GM12878 (cell line): ENCODE measurements around the gene RYR2. TPM values are rescaled to one million over a fixed set of nuclear protein-coding genes. Genes with fewer than 3 reads are reported as not detected.

Experiments used
- ATAC-seq: fragments of 200-7000 bp; cut with Tn5 transposase; 3 replicates; pipeline ENCODE4 v1.9.1; 2020; ENCODE audit warnings: mild to moderate bottlenecking, moderate library complexity
- BruUV-seq: library from RNA; stranded (reverse); fragments of 400-500 nt; replicated peaks from 2 replicates; lab custom pipeline; 2021; lab: Mats Ljungman, UMichigan
- CTCF ChIA-PET: fragments of 300-600 bp; sonication (Branson Sonifier 250); formaldehyde crosslinking; extraction: SDS; loops from one replicate; lab custom pipeline; 2021; ENCODE audit warnings: inconsistent platforms; lab: Yijun Ruan, JAX
- POLR2A ChIA-PET: fragments of 350-600 bp; formaldehyde crosslinking; extraction: SDS; loops from one replicate; lab custom pipeline; 2021; ENCODE audit warnings: inconsistent platforms; lab: Charles Lee
- RAD21 ChIA-PET: fragments of 300-600 bp; sonication (Branson Sonifier 250); formaldehyde crosslinking; loops from one replicate; lab custom pipeline; 2023; ENCODE audit warnings: antibody characterized with exemption; ENCODE audit not compliant: unreplicated experiment; lab: Charles Lee
- SMC1A ChIA-PET: fragments of 300-600 bp; sonication (Branson Sonifier 250); formaldehyde crosslinking; loops from one replicate; lab custom pipeline; 2023; ENCODE audit not compliant: unreplicated experiment, uncharacterized antibody; lab: Charles Lee
- DNase-seq: peaks from one replicate; pipeline ENCODE4 v3.0.0-alpha.2; 2011; ENCODE audit warnings: low read depth, low spot score
- FAIRE-seq: peaks from 3 replicates; lab custom pipeline; 2011; peaks lifted over from hg19 to GRCh38; lab: Jason Lieb, UNC
- H2AFZ ChIP-seq: 2 replicates; pipeline ENCODE4 v1.6.0; 2011; ENCODE audit warnings: low read depth, low read length, control low read depth; ENCODE audit not compliant: control insufficient read depth
- H3K27ac ChIP-seq: 2 replicates; pipeline ENCODE4 v1.5.1; 2011; ENCODE audit warnings: control low read depth; ENCODE audit not compliant: control insufficient read depth, insufficient read depth
- H3K27me3 ChIP-seq, 2 experiments: replicated peaks in 1 of 2; 2 replicates each; pipeline versions ENCODE4 v1.6.0 to v1.6.1; 2011; ENCODE audit warnings: low read length in 1 of 2; ENCODE audit not compliant: control insufficient read depth in 2 of 2, insufficient read depth in 2 of 2
- H3K36me3 ChIP-seq, 2 experiments: 2 replicates each; pipeline ENCODE4 v1.5.1; 2011; ENCODE audit warnings: low read length in 1 of 2; ENCODE audit not compliant: control insufficient read depth in 2 of 2, insufficient read depth in 2 of 2
- H3K4me1 ChIP-seq: 2 replicates; pipeline ENCODE4 v1.6.1; 2011; ENCODE audit warnings: mild to moderate bottlenecking, low read length, moderate library complexity, mixed read lengths; ENCODE audit not compliant: control insufficient read depth, insufficient read depth
- H3K4me2 ChIP-seq: 2 replicates; pipeline ENCODE4 v1.6.0; 2011; ENCODE audit warnings: control low read depth; ENCODE audit not compliant: control insufficient read depth, insufficient read depth
- H3K4me3 ChIP-seq: fragments of 200-600 bp; sonication (generic); 2 replicates; pipeline ENCODE4 v1.5.1; 2016
- H3K79me2 ChIP-seq: 2 replicates; pipeline ENCODE4 v1.6.0; 2011; ENCODE audit warnings: low read length; ENCODE audit not compliant: control insufficient read depth, insufficient read depth
- H3K9ac ChIP-seq: 2 replicates; pipeline ENCODE4 v1.8.0; 2011; ENCODE audit warnings: low read length, control low read depth, mixed read lengths; ENCODE audit not compliant: control insufficient read depth, insufficient read depth
- H3K9me3 ChIP-seq: replicated peaks from 3 replicates; pipeline ENCODE4 v1.5.1; 2011; ENCODE audit warnings: mild to moderate bottlenecking, low read length; ENCODE audit not compliant: control insufficient read depth, insufficient read depth
- H4K20me1 ChIP-seq: 2 replicates; pipeline ENCODE4 v1.6.0; 2011; ENCODE audit not compliant: control insufficient read depth, insufficient read depth
- BMI1 ChIP-seq: fragments of 450-650 bp; IDR thresholded peaks from 2 replicates; pipeline ENCODE4 v1.6.1; 2016; ENCODE audit warnings: mild to moderate bottlenecking, moderate library complexity, borderline replicate concordance
- CHD1 ChIP-seq: IDR thresholded peaks from 2 replicates; pipeline ENCODE4 v1.6.1; 2012; ENCODE audit warnings: low read depth, low read length, improper control_type of control experiment
- CHD4 ChIP-seq: fragments of 200-600 bp; sonication (generic); IDR thresholded peaks from 2 replicates; pipeline ENCODE4 v1.6.1; 2016; ENCODE audit warnings: mild to moderate bottlenecking
- EGR1 ChIP-seq, 2 experiments: IDR thresholded peaks; 1 replicate in 1 of 2; 2 replicates in 1 of 2; pipeline ENCODE4 v1.6.1; 2011 to 2012; ENCODE audit warnings: low read depth in 2 of 2, low read length in 2 of 2, borderline replicate concordance in 1 of 2, mild to moderate bottlenecking in 1 of 2, moderate library complexity in 1 of 2
- GATAD2B ChIP-seq: fragments of 450-650 bp; conservative IDR thresholded peaks from 2 replicates; pipeline ENCODE4 v1.6.1; 2017; ENCODE audit warnings: low read depth, mild to moderate bottlenecking, moderate library complexity
- KDM1A ChIP-seq: fragments of 200-600 bp; sonication (generic); IDR thresholded peaks from 2 replicates; pipeline ENCODE4 v1.6.1; 2016; ENCODE audit warnings: borderline replicate concordance
- MYC ChIP-seq: IDR thresholded peaks from 2 replicates; pipeline ENCODE4 v1.6.1; 2011; ENCODE audit warnings: mild to moderate bottlenecking, low read length, moderate library complexity, inconsistent platforms; ENCODE audit not compliant: insufficient read depth, insufficient replicate concordance, insufficient read length, severe bottlenecking
- NFXL1 ChIP-seq: fragments of 450-650 bp; IDR thresholded peaks from 2 replicates; pipeline ENCODE4 v1.6.1; 2017; ENCODE audit warnings: antibody characterized with exemption, mild to moderate bottlenecking, borderline replicate concordance
- NR2F1 ChIP-seq: fragments of 450-650 bp; conservative IDR thresholded peaks from 2 replicates; pipeline ENCODE4 v1.6.1; 2017; ENCODE audit warnings: mild to moderate bottlenecking
- PAX5 ChIP-seq: IDR thresholded peaks from 2 replicates; pipeline ENCODE4 v1.6.1; 2011; ENCODE audit warnings: low read depth, low read length, borderline replicate concordance
- SIN3A ChIP-seq: IDR thresholded peaks from 2 replicates; pipeline ENCODE4 v1.6.1; 2012; ENCODE audit warnings: low read depth, low read length, improper control_type of control experiment
- SRF ChIP-seq, 2 experiments: IDR thresholded peaks; 2 replicates each; pipeline ENCODE4 v1.6.1; 2011; ENCODE audit warnings: low read depth in 2 of 2, low read length in 2 of 2, mild to moderate bottlenecking in 1 of 2, moderate library complexity in 1 of 2
- ZNF207 ChIP-seq: fragments of 450-650 bp; IDR thresholded peaks from 2 replicates; pipeline ENCODE4 v1.6.1; 2014; ENCODE audit warnings: antibody characterized with exemption, mild to moderate bottlenecking, borderline replicate concordance
- ZNF217 ChIP-seq: fragments of 450-650 bp; IDR thresholded peaks from 2 replicates; pipeline ENCODE4 v1.6.1; 2017; ENCODE audit warnings: antibody characterized with exemption, mild to moderate bottlenecking
- ZNF384 ChIP-seq: IDR thresholded peaks from 2 replicates; pipeline ENCODE4 v1.6.1; 2012; ENCODE audit warnings: low read depth, mild to moderate bottlenecking, low read length, improper control_type of control experiment, borderline replicate concordance
- WGBS: methylation state at CpG from one replicate; pipeline ENCODE4 v1.1.6; 2016; ENCODE audit warnings: low lambda C conversion rate; ENCODE audit not compliant: insufficient replicate concordance, insufficient coverage; ENCODE audit errors: missing lambda C conversion rate; 5-methylcytosine and 5-hydroxymethylcytosine counted together
- in situ Hi-C: fragments of 300-500 bp; cut with MboI; formaldehyde crosslinking; loops from 9 replicates; pipeline ENCODE4 v1.14.3; 2018; ENCODE audit warnings: mixed read lengths
- intact Hi-C: fragments of 100-400 bp; cut with micrococcal nuclease; formaldehyde crosslinking; loops from one replicate; pipeline ENCODE4 v1.14.2; 2022; ENCODE audit not compliant: unreplicated experiment
- polyA plus RNA-seq, 11 experiments: library from polyadenylated mRNA; depleted of rRNA in 4 of 11; unstranded in 6 of 11; stranded (reverse) in 5 of 11; fragments of >200 nt; fragmentation: Nextera tagmentation in 4 of 11; fragmentation: Illumina TruSeq in 1 of 11; extraction: Ambion mirVana in 4 of 11; extraction: Trizol in 1 of 11; gene quantifications; 1 replicate in 1 of 11; 2 replicates in 10 of 11; pipeline versions ENCODE4 v1.2.1 to v1.2.3, GENCODE V29; 2011 to 2016; ENCODE audit warnings: inconsistent platforms in 2 of 11, missing spikeins in 2 of 11, low read depth in 1 of 11
- total RNA-seq, 4 experiments: library from RNA; depleted of rRNA in 3 of 4; stranded (reverse); fragments of >200 nt in 3 of 4; fragmentation: Illumina TruSeq in 1 of 4; extraction: Trizol in 1 of 4; gene quantifications; 2 replicates each; pipeline versions ENCODE4 v1.2.1 to v1.2.3, GENCODE V29; 2013 to 2021
- TF ChIP-seq, protein P1 (sequence below): fragments of 450-650 bp; IDR thresholded peaks from 2 replicates; pipeline ENCODE4 v1.6.1; 2017; ENCODE audit warnings: low read depth, mild to moderate bottlenecking, moderate library complexity
- TF ChIP-seq, protein P2 (sequence below): IDR thresholded peaks from 2 replicates; pipeline ENCODE4 v1.6.1; 2011; ENCODE audit warnings: borderline replicate concordance, low read depth, mild to moderate bottlenecking, moderate library complexity, low read length; ENCODE audit not compliant: insufficient read depth, poor library complexity, severe bottlenecking
- TF ChIP-seq, protein P3 (sequence below): fragments of 450-650 bp; IDR thresholded peaks from 2 replicates; pipeline ENCODE4 v1.6.1; 2017; ENCODE audit warnings: mild to moderate bottlenecking

Gene RYR2
- total and polyA plus RNA-seq, 10 of the 15 experiments (the other 5 are each of a cell fraction or from before 2014, with no cell fraction given) = 0.01 to 0.04 TPM; not detected in 8

DNA sequence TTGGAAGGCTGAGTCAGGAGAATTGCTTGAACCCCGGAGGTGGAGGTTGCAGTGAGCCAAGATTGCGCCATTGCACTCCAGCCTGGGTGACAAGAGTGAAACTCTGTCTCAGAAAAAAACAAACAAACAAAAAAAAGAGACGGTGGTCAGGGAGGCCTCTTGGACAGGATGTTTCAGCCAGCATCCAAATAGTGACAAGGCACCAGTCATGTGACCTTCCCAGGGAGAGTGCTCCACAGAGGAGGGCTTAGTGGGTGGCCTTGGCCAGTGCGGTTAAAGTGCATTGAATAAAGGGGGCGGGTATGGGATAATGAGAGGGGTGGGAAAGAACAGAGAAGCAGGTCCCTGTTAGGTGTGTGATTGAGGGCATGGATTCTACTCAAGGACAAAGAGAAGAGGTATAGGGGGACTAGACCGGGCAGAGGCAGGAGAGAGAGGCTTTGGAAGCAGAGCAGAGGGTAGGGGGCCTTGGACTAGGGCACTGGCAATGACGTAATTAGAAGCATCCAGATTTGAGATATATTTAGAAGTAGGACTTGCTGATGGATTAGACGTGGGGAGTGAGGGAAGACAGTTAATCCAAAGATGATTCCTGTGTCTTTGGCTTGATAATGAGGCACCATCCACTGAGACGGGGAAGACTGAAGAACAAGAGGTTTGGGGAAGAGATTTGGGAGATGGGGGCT is 12.0 kb upstream of the RYR2 start:
- BruUV-seq = no TSS peak
- H3K9me3 ChIP-seq = no peaks in the 10 kb centered on the region
- no peak overlapping the region for H3K4me3 ChIP-seq
- H3K4me1 ChIP-seq = no peaks in the 10 kb centered on the region
- RAD21 ChIA-PET = no interaction called here
- H3K9ac ChIP-seq = no peak overlapping the region
- H3K27me3 ChIP-seq = no peaks in the 10 kb centered on the region; a peak in 1 of 4 replicates
- CTCF ChIA-PET = no interaction called here
- H3K27ac ChIP-seq = no peak overlapping the region
- WGBS = 42% methylated on average over 9 of the region's 9 CpGs
- no peaks in the 10 kb centered on the region for H3K36me3 ChIP-seq
- no peak overlapping the region for H2AFZ ChIP-seq
- no peak overlapping the region for H3K4me2 ChIP-seq
- in situ Hi-C loops = no loop called here
- no peaks in the 10 kb centered on the region for H3K79me2 ChIP-seq
- ATAC-seq (no peak), DNase-seq (no peak), FAIRE-seq (no peak)
- H4K20me1 ChIP-seq = no peaks in the 10 kb centered on the region
- POLR2A ChIA-PET = no interaction called here
- intact Hi-C loops = no loop called here
- SMC1A ChIA-PET = no interaction called here
- TF ChIP-seq, protein P1, sequence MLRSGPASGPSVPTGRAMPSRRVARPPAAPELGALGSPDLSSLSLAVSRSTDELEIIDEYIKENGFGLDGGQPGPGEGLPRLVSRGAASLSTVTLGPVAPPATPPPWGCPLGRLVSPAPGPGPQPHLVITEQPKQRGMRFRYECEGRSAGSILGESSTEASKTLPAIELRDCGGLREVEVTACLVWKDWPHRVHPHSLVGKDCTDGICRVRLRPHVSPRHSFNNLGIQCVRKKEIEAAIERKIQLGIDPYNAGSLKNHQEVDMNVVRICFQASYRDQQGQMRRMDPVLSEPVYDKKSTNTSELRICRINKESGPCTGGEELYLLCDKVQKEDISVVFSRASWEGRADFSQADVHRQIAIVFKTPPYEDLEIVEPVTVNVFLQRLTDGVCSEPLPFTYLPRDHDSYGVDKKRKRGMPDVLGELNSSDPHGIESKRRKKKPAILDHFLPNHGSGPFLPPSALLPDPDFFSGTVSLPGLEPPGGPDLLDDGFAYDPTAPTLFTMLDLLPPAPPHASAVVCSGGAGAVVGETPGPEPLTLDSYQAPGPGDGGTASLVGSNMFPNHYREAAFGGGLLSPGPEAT = no peak
- TF ChIP-seq GATAD2B (no peak), ZNF384 (no peak), SRF (IDR thresholded peaks at IDR 0.05; ENCODE audit: low read depth in 2 of 2, low read length in 2 of 2) (no peak), ZNF207 (no peak), SIN3A (no peak), BMI1 (no peak), NR2F1 (no peak), KDM1A (no peak), CHD1 (no peak), EGR1 (IDR thresholded peaks at IDR 0.05; ENCODE audit: borderline replicate concordance in 1 of 2, low read depth in 2 of 2, low read length in 2 of 2) (no peak), CHD4 (no peak), ZNF217 (no peak), MYC (no peak), PAX5 (no peak), NFXL1 (no peak)
- TF ChIP-seq, protein P2, sequence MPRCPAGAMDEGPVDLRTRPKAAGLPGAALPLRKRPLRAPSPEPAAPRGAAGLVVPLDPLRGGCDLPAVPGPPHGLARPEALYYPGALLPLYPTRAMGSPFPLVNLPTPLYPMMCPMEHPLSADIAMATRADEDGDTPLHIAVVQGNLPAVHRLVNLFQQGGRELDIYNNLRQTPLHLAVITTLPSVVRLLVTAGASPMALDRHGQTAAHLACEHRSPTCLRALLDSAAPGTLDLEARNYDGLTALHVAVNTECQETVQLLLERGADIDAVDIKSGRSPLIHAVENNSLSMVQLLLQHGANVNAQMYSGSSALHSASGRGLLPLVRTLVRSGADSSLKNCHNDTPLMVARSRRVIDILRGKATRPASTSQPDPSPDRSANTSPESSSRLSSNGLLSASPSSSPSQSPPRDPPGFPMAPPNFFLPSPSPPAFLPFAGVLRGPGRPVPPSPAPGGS = no peak
- TF ChIP-seq, protein P3, sequence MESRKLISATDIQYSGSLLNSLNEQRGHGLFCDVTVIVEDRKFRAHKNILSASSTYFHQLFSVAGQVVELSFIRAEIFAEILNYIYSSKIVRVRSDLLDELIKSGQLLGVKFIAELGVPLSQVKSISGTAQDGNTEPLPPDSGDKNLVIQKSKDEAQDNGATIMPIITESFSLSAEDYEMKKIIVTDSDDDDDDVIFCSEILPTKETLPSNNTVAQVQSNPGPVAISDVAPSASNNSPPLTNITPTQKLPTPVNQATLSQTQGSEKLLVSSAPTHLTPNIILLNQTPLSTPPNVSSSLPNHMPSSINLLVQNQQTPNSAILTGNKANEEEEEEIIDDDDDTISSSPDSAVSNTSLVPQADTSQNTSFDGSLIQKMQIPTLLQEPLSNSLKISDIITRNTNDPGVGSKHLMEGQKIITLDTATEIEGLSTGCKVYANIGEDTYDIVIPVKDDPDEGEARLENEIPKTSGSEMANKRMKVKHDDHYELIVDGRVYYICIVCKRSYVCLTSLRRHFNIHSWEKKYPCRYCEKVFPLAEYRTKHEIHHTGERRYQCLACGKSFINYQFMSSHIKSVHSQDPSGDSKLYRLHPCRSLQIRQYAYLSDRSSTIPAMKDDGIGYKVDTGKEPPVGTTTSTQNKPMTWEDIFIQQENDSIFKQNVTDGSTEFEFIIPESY = no peak
